SK-N-SH (cell line): ENCODE results near the gene CTAG1A. TPM values are rescaled to one million over a fixed set of nuclear protein-coding genes. Genes with fewer than 3 reads are reported as not detected.

Source experiments
- CTCF ChIA-PET: fragments of 300-600, 350-600 bp; formaldehyde crosslinking; extraction: SDS; loops from one replicate; lab custom pipeline; 2021; lab: Yijun Ruan, JAX
- POLR2A ChIA-PET: fragments of 350-600 bp; sonication (Branson Sonifier 250); formaldehyde crosslinking; extraction: SDS; loops from one replicate; lab custom pipeline; 2020; ENCODE audit warnings: antibody characterized with exemption, inconsistent platforms; lab: Yijun Ruan, JAX
- DNase-seq: peaks from one replicate; pipeline ENCODE4 v3.0.0; 2012
- H2AFZ ChIP-seq: fragments of 200-600 bp; sonication (generic); 2 replicates; pipeline ENCODE4 v1.8.1; 2016; ENCODE audit warnings: antibody characterized with exemption, mild to moderate bottlenecking, low read depth
- H3F3A ChIP-seq: fragments of 200-600 bp; sonication (generic); replicated peaks from 2 replicates; pipeline ENCODE3; 2016; ENCODE audit warnings: antibody characterized with exemption, mild to moderate bottlenecking; ENCODE audit not compliant: insufficient read depth
- H3K27ac ChIP-seq, 2 experiments: fragments of 200-500 bp in 1 of 2; fragments of 200-600 bp in 1 of 2; sonication (Bioruptor generic) in 1 of 2; sonication (generic), shearing (Covaris generic) in 1 of 2; 2 replicates each; pipeline versions ENCODE4 v1.5.1 to v1.6.1; 2014 to 2016; ENCODE audit warnings: low read depth in 2 of 2, inconsistent platforms in 1 of 2, low read length in 1 of 2, mild to moderate bottlenecking in 1 of 2, mixed read lengths in 1 of 2
- H3K27me3 ChIP-seq: fragments of 200-600 bp; sonication (generic), shearing (Covaris generic); 2 replicates; pipeline ENCODE4 v1.6.1; 2016; ENCODE audit warnings: mixed run types; ENCODE audit not compliant: insufficient read depth
- H3K36me3 ChIP-seq, 2 experiments: fragments of 200-500 bp in 1 of 2; fragments of 200-600 bp in 1 of 2; sonication (Bioruptor generic) in 1 of 2; sonication (generic) in 1 of 2; replicated peaks in 1 of 2; 2 replicates each; pipeline versions ENCODE3 to v1.5.1; 2014 to 2016; ENCODE audit warnings: low read length in 1 of 2, mild to moderate bottlenecking in 1 of 2; ENCODE audit not compliant: insufficient read depth in 2 of 2, control insufficient read depth in 1 of 2
- H3K4me1 ChIP-seq, 2 experiments: fragments of 200-500 bp in 1 of 2; fragments of 200-600 bp in 1 of 2; sonication (Bioruptor generic) in 1 of 2; sonication (generic), shearing (Covaris generic) in 1 of 2; 2 replicates each; pipeline versions ENCODE4 v1.5.1 to v1.6.1; 2014 to 2016; ENCODE audit warnings: low read depth in 1 of 2, low read length in 1 of 2, mixed run types in 1 of 2; ENCODE audit not compliant: insufficient read depth in 2 of 2, control insufficient read depth in 1 of 2
- H3K4me2 ChIP-seq: fragments of 200-600 bp; sonication (generic), shearing (Covaris generic); 2 replicates; pipeline ENCODE4 v1.6.1; 2017; ENCODE audit warnings: mixed run types
- H3K4me3 ChIP-seq, 2 experiments: fragments of 200-500 bp in 1 of 2; fragments of 200-600 bp in 1 of 2; sonication (Bioruptor generic) in 1 of 2; sonication (generic), shearing (Covaris generic) in 1 of 2; 2 replicates each; pipeline versions ENCODE4 v1.5.1 to v1.8.1; 2014 to 2016; ENCODE audit warnings: low read depth in 2 of 2, inconsistent platforms in 1 of 2, low read length in 1 of 2, mild to moderate bottlenecking in 1 of 2, mixed read lengths in 1 of 2, moderate library complexity in 1 of 2
- H3K79me2 ChIP-seq: fragments of 200-600 bp; sonication (generic); 2 replicates; pipeline ENCODE4 v1.8.1; 2017; ENCODE audit warnings: mild to moderate bottlenecking; ENCODE audit not compliant: insufficient read depth
- H3K9ac ChIP-seq: fragments of 200-600 bp; sonication (generic); 2 replicates; pipeline ENCODE4 v1.6.1; 2017; ENCODE audit warnings: mixed run types
- H3K9me2 ChIP-seq: fragments of 200-600 bp; sonication (generic); 2 replicates; pipeline ENCODE4 v1.6.1; 2017; ENCODE audit warnings: mixed run types
- H3K9me3 ChIP-seq: fragments of 200-600 bp; sonication (generic); 2 replicates; pipeline ENCODE4 v1.6.1; 2017; ENCODE audit warnings: mixed run types, mild to moderate bottlenecking, moderate library complexity
- H4K20me1 ChIP-seq: fragments of 200-600 bp; sonication (generic); 2 replicates; pipeline ENCODE4 v1.6.1; 2017; ENCODE audit warnings: mild to moderate bottlenecking, mixed run types; ENCODE audit not compliant: insufficient read depth
- EP300 ChIP-seq, 2 experiments: IDR thresholded peaks; 2 replicates each; pipeline versions ENCODE4 v1.4.0 to v1.6.1; 2012; ENCODE audit warnings: borderline replicate concordance in 1 of 2, low read depth in 1 of 2, low read length in 1 of 2
- EZH2phosphoT487 ChIP-seq: fragments of 200-600 bp; sonication (generic); IDR thresholded peaks from 2 replicates; pipeline ENCODE4 v1.6.1; 2017; ENCODE audit warnings: low read depth, mixed run types, mild to moderate bottlenecking, antibody characterized with exemption, moderate library complexity, borderline replicate concordance
- FOSL2 ChIP-seq: IDR thresholded peaks from 2 replicates; pipeline ENCODE4 v1.4.0; 2012; ENCODE audit warnings: low read depth, mild to moderate bottlenecking, moderate library complexity, borderline replicate concordance
- FOXJ3 ChIP-seq: sonication (generic); formaldehyde crosslinking; IDR thresholded peaks from 2 replicates; pipeline ENCODE4 v1.5.1; 2020; ENCODE audit warnings: mild to moderate bottlenecking, missing genetic modification reagents
- FOXM1 ChIP-seq: IDR thresholded peaks from 2 replicates; pipeline ENCODE4 v1.4.0; 2012; ENCODE audit warnings: low read depth, mild to moderate bottlenecking
- GATA2 ChIP-seq: sonication (generic); formaldehyde crosslinking; IDR thresholded peaks from 2 replicates; pipeline ENCODE4 v1.5.0; 2020; ENCODE audit warnings: mild to moderate bottlenecking, missing genetic modification reagents
- JUND ChIP-seq: IDR thresholded peaks from 2 replicates; pipeline ENCODE4 v1.4.0; 2012
- MXI1 ChIP-seq: IDR thresholded peaks from 2 replicates; pipeline ENCODE4 v1.6.1; 2012; ENCODE audit warnings: mild to moderate bottlenecking, low read depth, low read length, improper control_type of control experiment
- NFIC ChIP-seq: IDR thresholded peaks from 2 replicates; pipeline ENCODE4 v1.4.0; 2012; ENCODE audit warnings: borderline replicate concordance
- POLR2AphosphoS5 ChIP-seq: IDR thresholded peaks from 2 replicates; pipeline ENCODE4 v1.6.1; 2012; ENCODE audit warnings: low read depth, low read length
- RAD21 ChIP-seq: IDR thresholded peaks from 2 replicates; pipeline ENCODE4 v1.6.1; 2012; ENCODE audit warnings: mild to moderate bottlenecking, low read length
- RCOR1 ChIP-seq: fragments of 150-350 bp; IDR thresholded peaks from 2 replicates; pipeline ENCODE4 v1.6.1; 2017; ENCODE audit warnings: antibody characterized with exemption, low read length
- RFX5 ChIP-seq: IDR thresholded peaks from 2 replicates; pipeline ENCODE4 v1.6.1; 2012; ENCODE audit warnings: mild to moderate bottlenecking, improper control_type of control experiment, low read length
- SIN3A ChIP-seq: IDR thresholded peaks from 2 replicates; pipeline ENCODE4 v1.6.1; 2012; ENCODE audit warnings: low read depth, mild to moderate bottlenecking, low read length, moderate library complexity, borderline replicate concordance
- SMC3 ChIP-seq: IDR thresholded peaks from 2 replicates; pipeline ENCODE4 v1.6.1; 2012; ENCODE audit warnings: low read depth, low read length, improper control_type of control experiment
- TCF12 ChIP-seq: IDR thresholded peaks from 2 replicates; pipeline ENCODE4 v1.4.0; 2012
- TEAD4 ChIP-seq: IDR thresholded peaks from 2 replicates; pipeline ENCODE4 v1.4.0; 2012; ENCODE audit warnings: mild to moderate bottlenecking, borderline replicate concordance; ENCODE audit not compliant: insufficient read depth
- whole genome bisulfite sequencing: methylation state at CpG from one replicate; pipeline ENCODE4 v1.1.6; 2017; ENCODE audit warnings: low lambda C conversion rate; 5-methylcytosine and 5-hydroxymethylcytosine counted together
- polyA plus RNA-seq, 3 experiments: library from polyadenylated mRNA; depleted of rRNA; stranded (reverse); fragments of >200 nt; gene quantifications; 2 replicates each; pipeline ENCODE4 v1.2.3, GENCODE V29; 2012
- TF ChIP-seq, protein P1 (sequence below): fragments of 150-350 bp; IDR thresholded peaks from 2 replicates; pipeline ENCODE4 v1.6.1; 2017; ENCODE audit warnings: antibody characterized with exemption, low read length, low read depth, borderline replicate concordance
- TF ChIP-seq, protein P2 (sequence below): IDR thresholded peaks from 2 replicates; pipeline ENCODE4; 2012

CTAG1A gene
- polyA plus RNA-seq, 1 of the 3 experiments (the other 2 are of a cell fraction), result not detected

DNA sequence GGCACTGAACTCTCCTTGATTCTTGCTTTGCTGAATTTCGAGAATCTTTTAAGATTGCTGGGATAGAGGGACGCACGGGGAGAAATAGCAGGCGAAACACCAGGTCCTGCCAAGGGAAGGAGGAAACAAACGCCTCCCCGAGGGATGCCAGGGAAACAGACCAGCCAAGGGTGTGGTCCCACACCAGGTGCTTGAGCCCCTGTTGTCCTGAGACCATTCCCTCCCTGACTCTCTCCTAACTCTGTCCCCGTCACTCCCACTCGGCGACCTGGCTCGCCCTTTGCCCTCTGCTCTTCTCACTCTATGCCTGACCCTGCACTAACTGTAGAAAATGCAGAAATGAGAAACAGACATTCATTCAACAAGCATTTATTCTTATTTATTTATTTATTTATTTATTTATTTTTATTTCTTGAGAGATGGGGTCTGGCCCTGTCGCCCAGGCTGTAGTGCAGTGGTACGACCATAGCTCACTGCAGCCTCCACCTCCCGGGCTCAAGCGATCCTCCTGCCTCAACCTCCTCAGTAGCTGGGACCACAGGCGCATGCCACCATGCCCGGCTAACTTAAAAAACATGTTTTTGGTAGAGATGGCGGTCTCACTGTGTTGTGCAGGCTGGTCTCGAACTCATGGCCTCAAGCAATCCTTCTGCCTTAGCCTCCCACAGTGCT lies 18.0 kb downstream of the CTAG1A start (continued):
- TF ChIP-seq RFX5 (no peak), NFIC (no peak), SMC3 (no peak), GATA2 (no peak), RCOR1 (no peak), TEAD4 (no peak), FOXJ3 (CRISPR knock-in tag) (no peak), RAD21 (no peak), MXI1 (no peak)
- TF ChIP-seq, protein P1, sequence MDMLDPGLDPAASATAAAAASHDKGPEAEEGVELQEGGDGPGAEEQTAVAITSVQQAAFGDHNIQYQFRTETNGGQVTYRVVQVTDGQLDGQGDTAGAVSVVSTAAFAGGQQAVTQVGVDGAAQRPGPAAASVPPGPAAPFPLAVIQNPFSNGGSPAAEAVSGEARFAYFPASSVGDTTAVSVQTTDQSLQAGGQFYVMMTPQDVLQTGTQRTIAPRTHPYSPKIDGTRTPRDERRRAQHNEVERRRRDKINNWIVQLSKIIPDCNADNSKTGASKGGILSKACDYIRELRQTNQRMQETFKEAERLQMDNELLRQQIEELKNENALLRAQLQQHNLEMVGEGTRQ, result no peak

DNA sequence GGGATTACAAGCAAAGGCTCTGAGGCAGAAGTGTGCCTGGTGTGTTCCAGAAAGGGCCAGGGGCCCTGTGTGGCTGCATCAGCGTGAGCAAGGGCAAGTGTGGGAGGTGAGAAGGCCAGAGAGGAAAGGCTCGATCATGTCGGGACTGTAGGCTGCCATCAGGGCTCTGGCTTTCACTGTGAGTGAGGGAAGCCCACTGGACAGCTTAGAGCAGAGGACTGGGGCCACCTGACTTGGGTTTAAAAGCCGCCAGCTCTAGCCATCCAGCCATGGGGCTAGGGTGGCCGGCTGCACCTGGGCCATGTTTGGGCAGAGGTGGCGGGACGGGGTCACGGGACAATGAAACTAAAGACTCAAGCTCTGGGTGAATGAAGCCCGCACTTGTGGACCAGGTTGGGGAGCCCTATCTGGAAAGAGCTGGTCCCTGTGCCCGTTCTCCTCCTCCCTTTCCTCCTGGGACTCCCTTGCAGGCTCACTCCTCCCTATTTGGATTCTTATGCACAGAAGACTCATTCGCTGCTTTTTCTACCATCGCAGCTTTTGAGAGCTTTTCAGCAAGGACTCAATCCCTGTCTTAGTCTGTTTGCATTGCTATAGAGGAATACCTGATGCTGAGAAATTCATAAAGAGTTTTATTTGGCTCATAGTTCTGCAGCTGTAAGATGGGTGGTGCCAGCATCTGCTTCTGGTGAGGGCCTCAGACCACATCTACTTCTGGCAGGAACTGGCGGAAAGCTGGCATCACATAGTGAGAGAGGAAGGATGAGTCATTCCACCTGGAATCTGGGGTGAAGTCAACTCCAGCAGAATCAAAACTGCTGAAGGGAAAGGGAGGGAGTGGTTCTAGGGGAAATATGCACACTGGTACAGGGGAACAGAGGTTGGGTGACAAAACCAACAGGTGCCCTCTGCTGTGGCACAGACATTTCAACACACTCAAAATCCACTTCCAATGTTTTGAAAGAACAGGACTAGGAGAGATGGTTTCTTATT lies 18.8 kb downstream of the CTAG1A start:
- Histone ChIP-seq H2AFZ (no peak overlapping the region), H3K4me2 (peak overlapping the region; percentile 34; the same call in 1 of the 2 replicates), H3K9me3 (no peaks in the 10 kb centered on the region), H3K79me2 (no peaks in the 10 kb centered on the region), H3K9ac (no peak overlapping the region), H3K27ac (peak overlapping the region in 1 of 2 experiments; percentile 44; a peak in 1 of 4 replicates), H3K4me3 (no peak overlapping the region), H4K20me1 (no peaks in the 10 kb centered on the region), H3F3A (peaks cover 8% of the 10 kb centered on the region), H3K9me2 (no peaks in the 10 kb centered on the region), H3K4me1 (peaks cover 0 to 10% of the 10 kb centered on the region in 2 experiments; a peak in 1 of 4 replicates), H3K27me3 (peaks cover 8% of the 10 kb centered on the region; the same call in 1 of the 2 replicates), H3K36me3 (no peaks in the 10 kb centered on the region)
- POLR2A ChIA-PET, result no interaction called here
- no peak for DNase-seq
- TF ChIP-seq NFIC (peak; percentile 84), FOSL2 (peak; percentile 86; the same call in 1 of the 2 replicates), SIN3A (no peak), POLR2AphosphoS5 (no peak; the same call in 1 of the 2 replicates), RFX5 (no peak), JUND (peak; percentile 79), GATA2 (no peak), EZH2phosphoT487 (no peak), MXI1 (no peak), TCF12 (peak; percentile 87), EP300 (IDR thresholded peaks at IDR 0.05; ENCODE audit: borderline replicate concordance in 1 of 2, low read depth in 1 of 2, low read length in 1 of 2) (peak in 1 of 2 experiments; percentile 52; a peak in 1 of 4 replicates), TEAD4 (peak; percentile 62; the same call in 1 of the 2 replicates), FOXM1 (no peak)
- TF ChIP-seq, protein P2, sequence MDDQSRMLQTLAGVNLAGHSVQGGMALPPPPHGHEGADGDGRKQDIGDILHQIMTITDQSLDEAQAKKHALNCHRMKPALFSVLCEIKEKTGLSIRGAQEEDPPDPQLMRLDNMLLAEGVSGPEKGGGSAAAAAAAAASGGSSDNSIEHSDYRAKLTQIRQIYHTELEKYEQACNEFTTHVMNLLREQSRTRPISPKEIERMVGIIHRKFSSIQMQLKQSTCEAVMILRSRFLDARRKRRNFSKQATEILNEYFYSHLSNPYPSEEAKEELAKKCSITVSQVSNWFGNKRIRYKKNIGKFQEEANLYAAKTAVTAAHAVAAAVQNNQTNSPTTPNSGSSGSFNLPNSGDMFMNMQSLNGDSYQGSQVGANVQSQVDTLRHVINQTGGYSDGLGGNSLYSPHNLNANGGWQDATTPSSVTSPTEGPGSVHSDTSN, result peak; percentile 22; the same call in 1 of the 2 replicates
- CTCF ChIA-PET, result no interaction called here
- 24% methylated on average over 12 of the region's 13 CpGs for WGBS
